Stimulated activated CD8-positive, alpha-beta memory T cell treated with anti-CD3 and anti-CD28 coated beads, Interleukin-15, amount 100 ng/mL, for 4 hours (primary cell): Measurements from ENCODE around the gene ZNF423.

Experiments
- DNase-seq, 2 donors: peaks; one replicate each; pipeline ENCODE4 v3.0.0-alpha.2; 2020; ENCODE audit warnings: low read depth in 2 of 2

ZNF423 gene

GRCh38 chr16:49477250-49477895 lies 378.5 kb downstream of the ZNF423 start:
- no peak for DNase-seq

- DNase-seq, result no peak
These were observed 381.2 kb downstream of the ZNF423 start for GRCh38 chr16:49474741-49475140.

- DNase-seq, result no peak
These were observed 382.1 kb downstream of the ZNF423 start for GRCh38 chr16:49473773-49474172.

- DNase-seq, result no peak
These were observed 382.8 kb downstream of the ZNF423 start for GRCh38 chr16:49473131-49473530.

- no peak for DNase-seq
These were observed 383.3 kb downstream of the ZNF423 start for GRCh38 chr16:49472598-49472997.

- DNase-seq, result no peak
These were observed 384.7 kb downstream of the ZNF423 start for GRCh38 chr16:49471038-49471727.

- DNase-seq, result no peak
These were observed 385.4 kb downstream of the ZNF423 start for GRCh38 chr16:49470513-49470991.

GRCh38 chr16:49469930-49470451 lies 385.9 kb downstream of the ZNF423 start:
- no peak for DNase-seq

GRCh38 chr16:49469311-49469670 lies 386.6 kb downstream of the ZNF423 start:
- no peak for DNase-seq

- DNase-seq, result no peak
These were observed 387.2 kb downstream of the ZNF423 start for GRCh38 chr16:49468611-49469310.

- no peak for DNase-seq
These were observed 388.2 kb downstream of the ZNF423 start for GRCh38 chr16:49467540-49468372.

- no peak for DNase-seq
These were observed 389.0 kb downstream of the ZNF423 start for GRCh38 chr16:49466881-49467280.

- no peak for DNase-seq
These were observed 389.4 kb downstream of the ZNF423 start for GRCh38 chr16:49466529-49466831.

GRCh38 chr16:49465661-49466528 lies 390.0 kb downstream of the ZNF423 start:
- no peak for DNase-seq

GRCh38 chr16:49464877-49465504 lies 390.9 kb downstream of the ZNF423 start:
- DNase-seq, result no peak

GRCh38 chr16:49464093-49464492 lies 391.8 kb downstream of the ZNF423 start:
- no peak for DNase-seq

- DNase-seq, result peak; percentile 12 to 37
These were observed 392.4 kb downstream of the ZNF423 start for GRCh38 chr16:49463529-49463928.

- DNase-seq, result no peak
These were observed 392.9 kb downstream of the ZNF423 start for GRCh38 chr16:49462989-49463371.

- no peak for DNase-seq
These were observed 393.4 kb downstream of the ZNF423 start for GRCh38 chr16:49462362-49462988.

- no peak for DNase-seq
These were observed 394.4 kb downstream of the ZNF423 start for GRCh38 chr16:49461517-49461951.
